HG02938 (cell line): ENCODE measurements around the gene DNAH11.

Experiments used
- ATAC-seq: cut with Tn5 transposase; IDR thresholded peaks from one replicate; pipeline ENCODE4 v1.9.1; 2021; ENCODE audit warnings: mild to moderate bottlenecking, moderate library complexity; ENCODE audit not compliant: unreplicated experiment

Gene DNAH11

DNA sequence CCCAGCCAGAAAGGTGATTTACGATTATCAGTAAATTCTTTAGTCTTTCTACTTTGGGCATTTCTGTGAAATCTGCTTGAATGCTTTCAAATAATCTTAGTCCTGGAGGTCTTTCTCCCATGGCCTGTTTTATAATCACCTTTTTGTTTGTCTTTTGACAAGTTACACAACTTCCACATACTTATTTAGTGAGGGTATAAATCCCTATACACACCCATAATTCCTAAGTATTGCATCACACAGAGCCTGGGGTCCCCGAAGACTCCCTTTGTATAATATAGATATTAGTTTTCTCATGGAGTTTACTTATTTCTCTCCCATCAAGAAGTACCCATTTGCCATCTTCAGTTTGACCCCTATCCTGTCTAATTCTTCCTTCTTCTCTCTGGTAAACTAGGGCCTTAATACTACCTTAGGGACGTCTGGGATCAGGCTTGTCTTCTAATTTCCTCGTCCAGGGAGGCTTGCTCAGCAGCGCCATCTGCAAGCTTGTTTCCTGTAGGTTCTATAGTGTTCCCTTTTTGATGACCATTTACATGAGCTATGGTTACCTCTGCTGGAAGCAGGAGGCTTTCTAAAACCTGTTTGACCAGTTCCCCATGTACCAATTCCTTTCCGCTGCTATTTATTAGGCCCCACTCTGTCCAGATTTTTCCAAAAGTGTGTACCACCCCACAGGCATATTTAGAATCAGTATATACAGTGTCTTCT, 8.1 kb downstream of the DNAH11 start:
- ATAC-seq, result no peak

- no peak for ATAC-seq
Observed at GRCh38 chr7:21562385-21562784, 19.5 kb downstream of the DNAH11 start.

DNA sequence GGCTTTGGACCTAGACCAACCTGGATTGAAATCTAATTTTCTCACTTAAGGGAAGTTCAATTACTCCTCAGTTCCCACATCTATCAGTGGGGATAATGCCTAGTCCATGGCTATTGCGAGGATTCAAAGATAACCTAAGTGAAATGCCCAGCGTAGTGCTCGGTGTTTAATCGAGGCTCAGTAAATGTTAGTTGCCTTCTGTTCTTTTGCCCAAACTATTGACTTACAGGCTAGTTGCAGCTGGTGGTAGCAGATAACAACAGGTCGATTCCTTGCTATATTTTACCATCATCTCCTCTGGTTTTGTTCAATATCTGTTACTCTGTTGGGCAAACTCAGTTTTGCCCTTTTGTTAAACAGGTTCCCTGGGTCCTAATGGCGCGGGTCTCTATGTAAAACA, 22.8 kb downstream of the DNAH11 start:
- ATAC-seq, result no peak

- ATAC-seq, result no peak
Observed at GRCh38 chr7:21566094-21566493, 23.3 kb downstream of the DNAH11 start.

GRCh38 chr7:21568762-21569161, 25.9 kb downstream of the DNAH11 start:
- no peak for ATAC-seq

GRCh38 chr7:21572331-21573313, 29.8 kb downstream of the DNAH11 start:
- ATAC-seq, result no peak

GRCh38 chr7:21579341-21580072, 36.7 kb downstream of the DNAH11 start:
- no peak for ATAC-seq

DNA sequence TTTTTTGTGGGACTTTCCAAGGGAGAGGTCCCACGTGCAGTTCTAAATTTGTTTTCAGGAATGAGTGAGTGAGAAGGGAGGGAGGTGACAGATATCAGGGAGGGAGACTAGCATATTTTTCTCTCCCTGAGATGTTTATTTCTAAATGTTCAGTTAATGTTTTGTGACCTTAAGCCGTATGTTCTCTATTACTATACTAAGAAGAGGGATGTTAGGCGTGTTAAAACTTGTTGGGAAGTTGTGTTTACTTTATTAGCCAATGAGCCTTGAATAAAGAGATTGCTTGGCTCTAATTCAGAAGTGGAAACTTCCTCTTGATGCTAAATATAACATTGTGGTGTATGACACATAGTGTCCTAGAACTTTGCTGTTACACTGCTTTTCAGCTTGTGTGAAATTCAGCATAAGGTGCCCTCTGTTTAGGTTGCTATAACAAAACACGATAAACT, 37.3 kb downstream of the DNAH11 start:
- no peak for ATAC-seq

DNA sequence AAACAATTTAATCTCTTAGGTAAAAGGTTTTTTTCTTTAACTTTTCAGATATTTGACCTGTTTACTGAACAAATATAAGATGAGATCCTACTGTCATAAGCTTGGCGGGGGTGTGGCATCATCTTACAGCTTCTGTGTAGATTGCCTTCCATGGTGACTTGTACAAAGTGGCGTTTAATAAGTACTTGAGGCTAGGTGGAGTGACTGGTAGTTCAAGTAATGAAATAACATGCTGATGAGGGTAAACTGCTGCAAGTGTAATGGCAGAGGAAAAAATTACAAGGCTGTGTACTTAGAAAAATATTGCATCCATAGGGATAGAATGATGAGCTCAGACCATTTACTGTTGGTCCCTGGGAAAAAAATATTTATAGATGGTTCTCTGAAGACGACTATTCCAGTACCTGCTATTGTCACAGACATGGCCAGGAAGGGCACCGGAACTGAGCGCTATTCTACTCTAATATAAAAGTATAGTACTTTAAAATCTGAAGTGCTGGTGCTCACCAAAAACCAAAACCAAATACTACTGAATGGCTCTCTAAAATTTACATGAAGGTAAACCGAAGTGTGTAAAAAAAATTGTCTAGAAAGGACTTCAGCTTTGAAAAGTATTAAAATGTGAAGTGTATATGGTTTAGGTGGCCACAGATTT, 42.4 kb downstream of the DNAH11 start:
- ATAC-seq, result no peak

- ATAC-seq, result no peak
Observed at GRCh38 chr7:21587139-21587784, 44.4 kb downstream of the DNAH11 start.

GRCh38 chr7:21596801-21597200, 54.0 kb downstream of the DNAH11 start:
- ATAC-seq, result no peak

GRCh38 chr7:21603462-21603861, 60.6 kb downstream of the DNAH11 start:
- ATAC-seq, result no peak

- ATAC-seq, result no peak
Observed at GRCh38 chr7:21603972-21604749, 61.3 kb downstream of the DNAH11 start.

GRCh38 chr7:21605008-21605585, 62.3 kb downstream of the DNAH11 start:
- ATAC-seq, result no peak

GRCh38 chr7:21608465-21608864, 65.6 kb downstream of the DNAH11 start:
- no peak for ATAC-seq

DNA sequence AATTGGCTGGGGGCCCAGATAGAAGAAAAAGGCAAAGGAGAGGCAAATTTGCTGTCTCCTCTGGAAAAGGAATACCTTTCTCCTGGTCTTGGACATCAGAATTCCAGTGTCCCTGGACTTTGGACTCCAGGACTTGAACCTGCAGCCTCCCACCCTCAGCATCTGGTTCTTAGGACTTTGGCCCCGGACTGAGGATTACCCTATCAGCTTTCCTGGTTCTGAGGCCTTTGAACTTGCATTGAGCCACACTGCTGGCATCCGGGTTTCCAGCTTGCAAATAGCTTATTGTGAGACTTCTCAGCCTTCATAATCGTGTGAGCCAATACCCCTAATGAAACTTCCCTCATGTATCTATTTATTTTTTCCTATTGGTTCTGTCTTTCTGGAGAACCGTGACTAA, 68.3 kb downstream of the DNAH11 start:
- no peak for ATAC-seq

GRCh38 chr7:21616091-21616490, 73.3 kb downstream of the DNAH11 start:
- ATAC-seq, result no peak

GRCh38 chr7:21616796-21617436, 74.1 kb downstream of the DNAH11 start:
- ATAC-seq, result no peak

- no peak for ATAC-seq
Observed at GRCh38 chr7:21617513-21617912, 74.7 kb downstream of the DNAH11 start.
